Neutrophil (primary cell): ENCODE measurements around the gene RAP1GAP2.
"Not testable (repeated sequence)": the region's sequence is repeated elsewhere in the genome, so short reads cannot be mapped to it uniquely, and the experiment has no call there.

Experiments used
- H3K27ac ChIP-seq: fragments of 200-600 bp; sonication (generic); 2 replicates; pipeline ENCODE4 v1.5.1; 2016; ENCODE audit warnings: mild to moderate bottlenecking, moderate library complexity
- H3K27me3 ChIP-seq: fragments of 200-600 bp; sonication (generic); 2 replicates; pipeline ENCODE4 v1.6.0; 2016; ENCODE audit warnings: mild to moderate bottlenecking
- H3K36me3 ChIP-seq: fragments of 200-600 bp; sonication (generic); 2 replicates; pipeline ENCODE4 v1.5.1; 2017
- H3K4me1 ChIP-seq, 2 experiments: fragments of 200-600 bp in 1 of 2; sonication (generic) in 1 of 2; 1 replicate in 1 of 2; 2 replicates in 1 of 2; pipeline versions ENCODE4 v1.5.1 to v1.6.1; 2013 to 2016; ENCODE audit warnings: low read depth in 1 of 2, low read length in 1 of 2, mild to moderate bottlenecking in 1 of 2, moderate library complexity in 1 of 2; ENCODE audit not compliant: control insufficient read depth in 1 of 2, insufficient read depth in 1 of 2
- H3K4me3 ChIP-seq, 2 experiments: fragments of 200-600 bp in 1 of 2; sonication (generic) in 1 of 2; 1 replicate in 1 of 2; 2 replicates in 1 of 2; pipeline ENCODE4 v1.5.1; 2013 to 2016; ENCODE audit warnings: low read depth in 1 of 2, low read length in 1 of 2, mild to moderate bottlenecking in 1 of 2, moderate library complexity in 1 of 2
- H3K9me3 ChIP-seq: fragments of 200-600 bp; sonication (generic); 2 replicates; pipeline ENCODE4 v1.5.1; 2016
- CTCF ChIP-seq: fragments of 200-600 bp; sonication (generic); IDR thresholded peaks from 2 replicates; pipeline ENCODE4 v1.5.1; 2016; ENCODE audit warnings: antibody characterized with exemption

RAP1GAP2 gene

GRCh38 chr17:2986925-2987324, 190.7 kb downstream of the RAP1GAP2 start:
- Histone ChIP-seq H3K9me3 (no peaks in the 10 kb centered on the region), H3K27me3 (no peaks in the 10 kb centered on the region), H3K27ac (no peak overlapping the region), H3K4me3 (no peak overlapping the region), H3K36me3 (peaks cover 79% of the 10 kb centered on the region), H3K4me1 (no peaks in the 10 kb centered on the region)
- no peak for TF ChIP-seq CTCF

- not testable (repeated sequence) for H3K27me3 ChIP-seq, H3K27ac ChIP-seq, H3K4me3 ChIP-seq, H3K4me1 ChIP-seq, H3K9me3 ChIP-seq
- H3K36me3 ChIP-seq = peaks cover 79% of the 10 kb centered on the region
These were observed 193.2 kb downstream of the RAP1GAP2 start for GRCh38 chr17:2989396-2989795.

GRCh38 chr17:2989855-2990254, 193.6 kb downstream of the RAP1GAP2 start:
- Histone ChIP-seq H3K27ac (peak overlapping the region; percentile 19), H3K36me3 (peaks cover 79% of the 10 kb centered on the region)

GRCh38 chr17:2990396-2990795, 194.2 kb downstream of the RAP1GAP2 start:
- Histone ChIP-seq H3K27me3 (no peaks in the 10 kb centered on the region), H3K36me3 (peaks cover 79% of the 10 kb centered on the region), H3K4me3 (no peak overlapping the region), H3K4me1 (no peaks in the 10 kb centered on the region), H3K27ac (peak overlapping the region; percentile 19), H3K9me3 (no peaks in the 10 kb centered on the region)
- TF ChIP-seq CTCF = no peak

More at GRCh38 chr17:2989855-2990254, 193.6 kb downstream of the RAP1GAP2 start:
- H3K27me3 ChIP-seq = no peaks in the 10 kb centered on the region
- H3K4me3 ChIP-seq = no peak overlapping the region
- H3K4me1 ChIP-seq = no peaks in the 10 kb centered on the region
- no peaks in the 10 kb centered on the region for H3K9me3 ChIP-seq
- no peak for TF ChIP-seq CTCF

GRCh38 chr17:2991396-2992180, 195.3 kb downstream of the RAP1GAP2 start:
- not testable (repeated sequence) for H3K27me3 ChIP-seq, H3K9me3 ChIP-seq, H3K4me3 ChIP-seq, H3K4me1 ChIP-seq, H3K27ac ChIP-seq
- H3K36me3 ChIP-seq = peaks cover 79% of the 10 kb centered on the region

- no peaks in the 10 kb centered on the region for H3K9me3 ChIP-seq
- H3K27me3 ChIP-seq = no peaks in the 10 kb centered on the region
- H3K27ac ChIP-seq = no peak overlapping the region
- H3K36me3 ChIP-seq = peaks cover 86% of the 10 kb centered on the region
- no peaks in the 10 kb centered on the region for H3K4me1 ChIP-seq
- H3K4me3 ChIP-seq = no peak overlapping the region
- no peak for TF ChIP-seq CTCF
These were observed 198.2 kb downstream of the RAP1GAP2 start for GRCh38 chr17:2994441-2994840.
